Measurements from ENCODE around the gene ZBTB38.
A peak's percentile ranks its signal among the peaks of the same experiment; 100 is the strongest.

The ZBTB38 gene

DNA sequence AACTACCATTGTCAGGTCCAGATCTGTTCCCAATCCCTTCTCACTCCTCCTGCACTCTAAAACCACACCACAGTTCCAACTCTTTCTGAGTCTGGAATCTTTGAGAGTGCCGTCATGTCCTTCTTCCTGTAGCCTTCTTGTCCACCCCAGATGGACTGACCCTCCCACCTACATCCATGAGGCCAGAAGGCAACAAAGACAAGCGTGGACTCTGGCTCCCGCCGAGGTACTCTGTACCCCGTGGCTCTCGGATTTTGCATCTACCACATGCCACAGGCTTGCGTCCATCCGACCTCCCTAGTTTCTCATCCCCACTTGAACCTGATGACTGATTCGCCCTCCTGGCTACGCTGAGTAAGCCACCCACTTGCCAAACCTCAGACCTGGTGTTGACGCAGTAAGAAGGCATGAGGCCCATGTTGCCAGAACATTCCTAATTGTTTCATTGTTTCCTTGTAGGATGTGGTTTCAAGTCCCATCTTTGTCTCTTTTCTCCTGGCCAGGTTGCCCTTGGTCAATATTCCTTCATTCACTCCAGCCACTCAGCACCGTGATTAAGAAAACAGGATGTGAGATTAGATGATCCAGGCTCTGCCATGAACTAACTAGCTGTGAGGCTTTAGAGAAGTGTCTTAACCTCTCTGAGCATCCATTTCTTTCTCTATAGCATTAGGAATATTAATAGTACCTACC, 1.1 kb upstream of the ZBTB38 start:
- no peak for DNase-seq

DNA sequence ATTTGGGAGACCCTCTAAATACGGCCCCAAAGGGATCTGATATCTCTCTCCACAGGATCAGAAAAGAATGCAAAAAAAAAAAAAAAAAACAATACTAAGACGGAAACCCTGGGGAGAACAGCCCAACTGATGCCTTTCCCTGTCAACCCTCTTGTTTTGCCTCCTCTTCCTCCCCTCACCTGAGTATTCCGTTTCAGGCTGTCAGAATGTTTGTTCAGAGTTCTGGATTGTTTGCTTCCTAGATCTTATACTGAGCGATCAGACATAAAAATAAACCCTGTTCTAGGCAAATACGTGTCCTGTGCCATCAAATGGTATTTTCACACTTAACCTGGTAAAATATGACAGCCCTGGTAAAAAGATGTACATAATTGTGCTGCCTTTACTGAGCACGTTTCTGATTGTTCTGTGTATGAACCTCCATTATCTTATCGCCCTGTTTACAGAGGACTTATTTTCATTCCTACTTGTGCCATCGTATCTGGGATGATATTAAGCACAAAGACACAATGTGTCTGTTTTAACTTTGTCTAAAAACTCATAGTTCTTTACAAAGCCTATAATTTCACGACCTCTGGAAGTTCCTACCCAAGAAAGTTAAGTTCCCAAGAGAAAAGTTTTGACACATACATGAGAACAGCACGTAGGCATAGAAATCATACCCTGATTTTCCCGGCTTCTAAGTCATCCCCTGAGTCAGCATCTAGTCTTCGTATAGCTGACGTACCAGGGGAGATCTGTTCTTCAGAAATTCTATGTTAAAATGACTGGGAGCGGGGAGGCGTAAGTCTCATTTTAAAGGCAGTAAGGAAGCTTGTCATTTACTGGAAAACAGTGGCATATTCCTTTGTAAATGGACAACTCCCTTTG, 856 bp downstream of the ZBTB38 start:
- DNase-seq = no peak

- peak; percentile 88 to 92 for DNase-seq
Measured at GRCh38 chr3:141370065-141370533, 1.8 kb downstream of the ZBTB38 start.

DNA sequence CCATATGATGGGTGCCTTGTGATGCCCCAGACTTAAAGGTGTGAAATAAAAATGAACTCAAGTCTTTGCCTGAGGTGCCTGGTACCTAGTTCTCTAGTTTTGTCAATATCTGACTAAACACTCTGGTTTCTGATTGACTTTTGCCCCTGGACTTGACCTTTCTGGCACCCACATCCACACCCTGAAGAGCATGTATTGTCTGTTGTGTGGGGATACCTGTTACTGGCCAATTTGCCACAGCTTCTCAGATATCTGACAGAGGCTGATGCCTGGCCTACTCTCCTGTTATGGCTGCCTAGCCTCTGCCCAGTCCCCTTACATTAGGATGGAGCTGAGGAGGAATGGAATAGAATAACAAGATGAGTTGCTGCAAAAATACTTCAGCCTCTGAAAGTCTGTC, 3.6 kb downstream of the ZBTB38 start:
- DNase-seq = no peak

- DNase-seq = no peak
Measured at GRCh38 chr3:141372656-141373055, 4.4 kb downstream of the ZBTB38 start.

DNA sequence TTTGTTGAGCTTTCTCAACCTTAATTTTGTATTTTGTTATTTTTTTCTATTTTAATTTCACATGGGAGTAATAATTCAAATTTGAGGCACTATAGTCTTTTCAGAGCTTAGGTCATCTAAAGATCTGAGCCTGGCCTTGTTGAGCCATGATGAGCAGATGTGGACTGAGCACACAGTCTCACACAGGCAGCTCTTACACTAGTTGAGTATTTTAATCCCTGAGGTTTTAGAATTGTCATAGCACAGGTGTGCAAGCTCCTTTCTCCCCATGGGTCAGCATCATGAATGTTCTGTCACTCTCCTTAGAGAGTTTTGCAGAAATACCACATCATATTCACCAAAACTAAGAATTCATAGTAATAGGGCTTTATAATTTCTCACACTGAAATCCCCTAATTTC, 4.9 kb downstream of the ZBTB38 start:
- no peak for DNase-seq

- no peak for DNase-seq
Measured at GRCh38 chr3:141373768-141374526, 5.6 kb downstream of the ZBTB38 start.

GRCh38 chr3:141375381-141376301, 7.3 kb downstream of the ZBTB38 start:
- no peak for DNase-seq

DNA sequence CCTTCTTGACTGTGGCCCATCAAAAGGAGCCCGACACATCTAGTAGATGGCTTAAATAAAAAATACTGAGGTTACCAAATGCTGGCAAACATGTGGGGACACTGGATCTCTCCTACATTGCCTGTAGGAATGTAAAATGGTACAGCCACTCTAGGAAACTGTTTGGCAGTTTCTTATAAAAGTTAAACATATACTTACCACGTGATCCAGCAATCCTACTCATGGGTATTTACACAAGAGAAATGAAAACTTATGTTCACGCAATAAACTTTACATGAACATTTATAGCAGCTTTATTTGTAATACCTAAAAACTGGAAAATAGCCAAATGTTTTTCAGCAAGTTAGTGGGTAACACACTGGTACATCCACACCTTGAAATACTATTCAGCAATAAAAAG, 9.1 kb downstream of the ZBTB38 start:
- no peak for DNase-seq

DNA sequence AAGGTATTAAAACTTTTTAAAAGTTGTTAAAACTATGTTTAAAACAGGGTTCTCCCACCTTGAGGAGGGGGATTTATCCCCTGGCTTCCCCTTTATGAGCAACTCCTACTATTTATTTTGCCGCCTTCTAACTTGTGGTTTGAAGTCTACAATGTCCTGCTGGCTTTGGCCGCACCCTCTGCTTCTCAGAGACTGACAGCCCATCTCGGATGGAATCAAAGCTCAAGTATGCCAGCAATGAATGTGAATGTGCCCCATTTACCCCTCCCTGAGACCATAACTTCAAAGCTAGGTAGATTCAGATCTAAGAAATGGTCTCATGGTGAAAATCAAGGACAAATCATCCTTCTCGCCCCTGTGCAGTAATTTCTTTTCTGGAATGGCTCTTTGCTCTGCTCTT, 10.3 kb downstream of the ZBTB38 start:
- no peak for DNase-seq

GRCh38 chr3:141379250-141379966, 11.1 kb downstream of the ZBTB38 start:
- DNase-seq = no peak

DNA sequence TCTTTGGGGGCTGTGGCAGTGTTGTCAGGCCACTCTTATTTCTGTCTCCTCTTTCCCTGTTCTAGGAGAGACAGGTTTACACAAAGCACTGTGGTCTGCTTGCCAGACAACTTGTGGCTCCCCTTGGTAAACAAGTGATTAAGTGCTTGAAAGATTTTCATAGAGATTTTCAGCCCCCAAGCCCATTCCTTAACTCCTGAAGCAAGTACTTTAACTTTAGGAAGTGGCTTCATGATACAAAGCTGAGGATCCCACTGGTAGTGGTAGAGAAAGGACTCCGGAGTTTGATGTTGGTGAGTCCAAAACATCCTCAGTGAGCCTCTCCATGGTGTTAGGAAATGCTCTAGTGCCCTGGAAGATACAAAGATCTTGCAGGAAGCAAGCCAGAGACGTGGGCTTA, 12.0 kb downstream of the ZBTB38 start:
- no peak for DNase-seq

DNA sequence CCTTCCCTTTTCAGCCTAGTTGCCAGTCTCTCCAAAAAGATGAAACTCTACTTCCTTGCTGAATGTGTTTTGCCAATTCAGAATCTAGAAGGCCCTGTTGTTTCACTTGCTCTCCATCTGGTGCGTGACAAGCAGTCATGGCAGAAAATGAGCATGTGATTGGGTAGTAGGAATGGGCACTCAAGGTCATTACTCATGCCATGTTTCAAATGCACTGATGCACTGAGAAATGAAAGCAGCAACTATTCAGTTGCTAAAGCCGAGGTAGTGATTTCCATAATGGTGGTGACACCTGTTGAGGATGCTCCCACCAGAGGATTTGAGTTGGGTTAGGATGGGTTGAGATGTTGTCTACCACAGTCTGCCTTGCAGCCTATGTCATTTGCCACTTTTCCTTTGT, 12.7 kb downstream of the ZBTB38 start:
- DNase-seq = no peak

DNA sequence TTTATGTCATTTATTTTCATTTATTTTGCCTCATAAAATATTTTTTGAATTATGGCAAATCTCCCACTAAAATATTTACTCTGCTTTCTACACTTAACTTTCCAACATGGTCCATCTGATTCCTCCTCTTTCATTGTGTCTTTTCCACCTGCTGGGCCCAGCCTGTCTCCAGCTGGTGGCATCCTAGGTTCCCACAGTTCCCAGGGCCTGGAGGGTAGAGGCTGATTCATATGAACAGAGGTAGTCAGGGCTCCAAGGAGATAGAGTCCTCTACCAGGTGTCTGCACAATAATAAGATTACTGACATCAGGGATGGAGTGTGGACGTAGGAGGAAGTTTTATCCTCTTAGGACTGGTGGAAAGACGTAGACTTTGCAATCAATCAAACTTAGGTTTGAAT, 14.3 kb downstream of the ZBTB38 start:
- no peak for DNase-seq

DNA sequence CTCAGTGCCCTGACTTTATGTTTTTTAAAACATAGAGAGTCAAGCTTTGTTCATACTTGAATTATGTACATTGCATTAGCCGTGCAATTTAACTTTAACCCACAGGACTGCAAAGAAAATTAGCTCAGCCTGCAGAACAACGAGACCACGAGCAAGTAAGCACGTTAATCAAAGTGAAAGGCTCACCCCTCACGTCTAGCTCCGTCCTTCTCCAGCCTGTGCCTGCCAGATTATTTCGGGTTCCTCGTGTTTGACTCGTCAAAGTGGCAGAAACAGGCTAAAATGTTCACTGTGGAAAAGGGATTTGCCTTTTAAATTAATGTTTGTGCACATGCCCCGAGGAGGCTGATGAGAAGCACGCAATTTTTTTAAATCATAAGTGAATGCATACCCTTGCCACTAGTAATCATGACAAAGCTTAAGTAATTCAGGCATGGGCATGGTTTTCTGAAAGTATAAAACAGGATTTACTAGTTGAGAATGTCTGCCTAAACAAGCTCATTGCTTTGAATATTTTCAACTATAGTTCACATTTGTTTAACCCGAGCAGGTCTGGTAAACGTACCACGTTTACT, 15.3 kb downstream of the ZBTB38 start:
- no peak for DNase-seq

GRCh38 chr3:141384157-141384556, 15.9 kb downstream of the ZBTB38 start:
- DNase-seq = no peak

DNA sequence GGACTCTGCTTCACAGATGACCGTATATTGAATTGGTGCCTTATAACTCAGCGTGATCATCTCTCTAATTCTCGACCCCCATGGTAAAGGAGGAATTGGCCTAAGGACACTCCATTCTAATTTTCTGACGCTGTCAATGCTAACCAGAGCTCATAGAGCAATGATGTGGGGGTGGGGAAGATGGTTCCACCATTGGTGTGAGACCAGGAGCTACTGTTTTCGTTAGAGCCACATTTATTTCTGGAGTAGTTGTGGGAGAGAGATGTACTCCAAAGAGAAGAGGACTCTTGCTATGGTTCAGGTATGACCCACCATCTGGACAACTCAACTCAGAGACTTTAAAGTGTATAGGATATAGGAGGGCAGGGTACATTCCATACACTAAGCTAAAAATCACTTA, 16.3 kb downstream of the ZBTB38 start:
- DNase-seq = no peak

DNA sequence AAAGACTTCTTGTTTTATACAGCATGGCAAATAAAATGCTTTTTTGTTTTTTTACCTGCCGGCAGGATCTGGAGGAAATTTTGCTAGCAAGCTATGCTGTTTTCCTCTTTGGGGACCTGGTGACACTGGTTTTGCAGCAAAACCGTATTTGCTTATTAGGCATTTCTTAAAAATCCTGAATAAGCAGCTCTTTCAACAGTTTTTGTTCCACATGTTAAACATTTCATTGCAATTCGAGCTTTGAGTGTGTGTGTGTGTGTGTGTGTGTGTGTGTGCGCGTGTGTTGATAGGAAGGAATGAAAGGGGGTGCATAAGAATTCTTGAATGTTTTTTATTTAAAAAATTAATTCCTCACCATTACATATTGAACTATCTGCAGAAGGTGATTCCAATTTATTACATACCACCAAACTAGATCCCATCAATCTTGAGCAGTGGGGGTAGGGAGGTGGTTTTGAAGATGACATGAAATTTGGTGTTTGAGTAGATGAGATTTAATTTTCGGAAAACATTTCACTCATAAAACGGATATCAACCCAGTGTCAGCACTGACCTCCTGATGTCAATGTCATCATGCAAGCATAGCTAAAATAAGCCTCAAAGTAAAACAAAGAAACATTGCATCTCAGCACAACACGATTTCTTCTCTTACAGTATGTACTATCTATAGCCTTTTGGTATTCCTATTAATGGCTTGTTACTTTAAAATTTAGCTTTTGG, 17.3 kb downstream of the ZBTB38 start:
- DNase-seq = no peak

DNA sequence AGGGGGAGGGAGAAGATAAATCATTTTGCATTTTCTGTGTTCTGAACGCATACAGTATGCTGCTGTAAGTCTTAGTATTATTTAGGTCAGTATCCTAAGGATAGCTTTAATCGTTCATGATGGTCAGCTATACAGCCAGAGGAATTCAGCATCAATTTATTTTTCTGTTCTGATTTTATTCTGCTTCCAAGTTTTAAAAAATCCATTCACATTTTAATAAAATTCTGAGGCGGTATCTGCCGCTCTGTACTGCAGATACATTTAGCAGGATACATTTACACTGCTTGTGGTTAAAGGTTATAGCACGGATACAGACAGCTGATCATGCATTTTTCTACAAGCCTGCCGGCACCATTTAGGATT, 17.8 kb downstream of the ZBTB38 start:
- no peak for DNase-seq

- no peak for DNase-seq
Measured at GRCh38 chr3:141386611-141387111, 18.4 kb downstream of the ZBTB38 start.

DNA sequence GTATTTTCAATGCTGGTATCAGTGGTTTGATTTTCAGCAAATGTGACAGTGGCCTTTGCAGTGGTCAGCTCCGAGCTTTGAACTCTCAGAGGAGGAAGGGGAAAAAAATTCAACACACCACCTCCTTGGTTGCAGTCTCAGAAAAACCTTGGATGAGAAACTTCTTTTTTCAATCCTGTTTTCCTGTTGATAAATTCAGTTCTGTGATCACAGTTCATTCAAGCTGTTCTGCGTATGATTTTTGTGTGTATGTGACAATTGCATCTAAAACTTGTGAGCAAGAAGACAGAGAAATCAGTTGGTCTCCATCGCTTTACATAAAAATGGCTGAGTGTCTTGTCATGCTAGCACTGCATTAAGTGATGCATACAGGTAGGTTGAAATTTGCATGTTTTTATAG, 19.2 kb downstream of the ZBTB38 start:
- DNase-seq = no peak
